HG03095 (cell line): ENCODE data around the gene FFAR1.

ENCODE experiments used
- ATAC-seq: cut with Tn5 transposase; IDR thresholded peaks from one replicate; pipeline ENCODE4 v1.9.1; 2021; ENCODE audit warnings: moderate library complexity; ENCODE audit not compliant: unreplicated experiment

The FFAR1 gene

GRCh38 chr19:35347171-35347929 is at the start of gene FFAR1:
Gene FFAR1 (plus strand): TSS chr19:35347902. CDS start chr19:35351552, 3,650 bp downstream.
- ATAC-seq, result peak; percentile 41

GRCh38 chr19:35297922-35298321 is 49.8 kb upstream of the FFAR1 start:
- ATAC-seq, result no peak

- no peak for ATAC-seq
Observed at GRCh38 chr19:35298561-35298972, 49.1 kb upstream of the FFAR1 start.

GRCh38 chr19:35299523-35300338 is 48.0 kb upstream of the FFAR1 start:
- ATAC-seq, result no peak

GRCh38 chr19:35300339-35300649 is 47.4 kb upstream of the FFAR1 start:
- ATAC-seq, result no peak

GRCh38 chr19:35301961-35302360 is 45.7 kb upstream of the FFAR1 start:
- no peak for ATAC-seq

- ATAC-seq, result no peak
Observed at GRCh38 chr19:35302446-35302845, 45.3 kb upstream of the FFAR1 start.

GRCh38 chr19:35303357-35303915 is 44.3 kb upstream of the FFAR1 start:
- ATAC-seq, result no peak

- no peak for ATAC-seq
Observed at GRCh38 chr19:35304036-35304435, 43.7 kb upstream of the FFAR1 start.

- ATAC-seq, result no peak
Observed at GRCh38 chr19:35305181-35305580, 42.5 kb upstream of the FFAR1 start.

- no peak for ATAC-seq
Observed at GRCh38 chr19:35306473-35307246, 41.0 kb upstream of the FFAR1 start.

GRCh38 chr19:35307931-35308330 is 39.8 kb upstream of the FFAR1 start:
- no peak for ATAC-seq

GRCh38 chr19:35308910-35309309 is 38.8 kb upstream of the FFAR1 start:
- ATAC-seq, result no peak

- ATAC-seq, result no peak
Observed at GRCh38 chr19:35309481-35310279, 38.0 kb upstream of the FFAR1 start.

- no peak for ATAC-seq
Observed at GRCh38 chr19:35310331-35310730, 37.4 kb upstream of the FFAR1 start.

GRCh38 chr19:35310811-35311465 is 36.8 kb upstream of the FFAR1 start:
- no peak for ATAC-seq

GRCh38 chr19:35311901-35312665 is 35.6 kb upstream of the FFAR1 start:
- no peak for ATAC-seq

GRCh38 chr19:35313587-35313986 is 34.1 kb upstream of the FFAR1 start:
- no peak for ATAC-seq

GRCh38 chr19:35314031-35314430 is 33.7 kb upstream of the FFAR1 start:
- ATAC-seq, result no peak
